Gastroesophageal sphincter (tissue), 3 donors: ENCODE data around the gene DET1.

Experiments used
- CTCF ChIP-seq, 4 experiments: fragments of 200-600 bp in 2 of 4; fragments of 450-650 bp in 2 of 4; sonication (generic) in 1 of 4; IDR thresholded peaks; one replicate each; pipeline ENCODE4 v1.5.1; 2017 to 2019; ENCODE audit warnings: antibody characterized with exemption in 4 of 4, mild to moderate bottlenecking in 2 of 4, moderate library complexity in 2 of 4
- EP300 ChIP-seq: sonication (generic); formaldehyde crosslinking; IDR thresholded peaks from one replicate; pipeline ENCODE4 v1.6.1; 2017; ENCODE audit warnings: antibody characterized with exemption, mild to moderate bottlenecking
- POLR2AphosphoS5 ChIP-seq: sonication (generic); formaldehyde crosslinking; IDR thresholded peaks from one replicate; pipeline ENCODE4 v1.6.1; 2017; ENCODE audit warnings: antibody characterized with exemption

GRCh38 chr15:88568589-88568988 lies 22.1 kb upstream of the DET1 start:
- no peak for TF ChIP-seq CTCF (IDR thresholded peaks at IDR 0.05)
- TF ChIP-seq POLR2AphosphoS5 = no peak
- no peak for TF ChIP-seq EP300
